Germinal center (tissue), 1 donor: ENCODE results near the gene FARS2.
"Not testable (repeated sequence)": the region's sequence is repeated elsewhere in the genome, so short reads cannot be mapped to it uniquely, and the experiment has no call there.

Experiments
- DNase-seq: peaks from one replicate; pipeline ENCODE4 v3.0.0; 2012; ENCODE audit warnings: mixed read lengths, low spot score

FARS2 gene

GRCh38 chr6:5667737-5668136 is 406.4 kb downstream of the FARS2 start:
- DNase-seq: no peak

- DNase-seq: no peak
These were observed 409.1 kb downstream of the FARS2 start for GRCh38 chr6:5670381-5670780.

- DNase-seq: peak; percentile 70
These were observed 409.7 kb downstream of the FARS2 start for GRCh38 chr6:5670811-5671561.

GRCh38 chr6:5671601-5672559 is 410.6 kb downstream of the FARS2 start:
- no peak for DNase-seq

GRCh38 chr6:5672581-5673011 is 411.3 kb downstream of the FARS2 start:
- no peak for DNase-seq

GRCh38 chr6:5673019-5673790 is 411.9 kb downstream of the FARS2 start:
- no peak for DNase-seq

GRCh38 chr6:5674141-5674540 is 412.8 kb downstream of the FARS2 start:
- no peak for DNase-seq

- no peak for DNase-seq
These were observed 413.4 kb downstream of the FARS2 start for GRCh38 chr6:5674721-5675120.

GRCh38 chr6:5676701-5677100 is 415.4 kb downstream of the FARS2 start:
- no peak for DNase-seq

GRCh38 chr6:5677219-5678000 is 416.1 kb downstream of the FARS2 start:
- DNase-seq: no peak

- DNase-seq: no peak
These were observed 418.0 kb downstream of the FARS2 start for GRCh38 chr6:5679270-5679669.

GRCh38 chr6:5679691-5680090 is 418.4 kb downstream of the FARS2 start:
- DNase-seq: peak; percentile 31

- DNase-seq: no peak
These were observed 418.8 kb downstream of the FARS2 start for GRCh38 chr6:5680095-5680494.

- peak; percentile 30 for DNase-seq
These were observed 420.2 kb downstream of the FARS2 start for GRCh38 chr6:5681480-5681879.

- DNase-seq: no peak
These were observed 421.2 kb downstream of the FARS2 start for GRCh38 chr6:5682530-5682929.

GRCh38 chr6:5683747-5684146 is 422.4 kb downstream of the FARS2 start:
- not testable (repeated sequence) for DNase-seq

GRCh38 chr6:5684320-5685053 is 423.2 kb downstream of the FARS2 start:
- DNase-seq: no peak

GRCh38 chr6:5693225-5694145 is 432.2 kb downstream of the FARS2 start:
- no peak for DNase-seq
